ENCODE measurements around the gene TCAIM.
"Not testable (repeated sequence)": the region's sequence is repeated elsewhere in the genome, so short reads cannot be mapped to it uniquely, and the experiment has no call there.

Gene TCAIM

GRCh38 chr3:44416031-44417030 lies 77.8 kb downstream of the TCAIM start:
- DNase-seq (ENCODE audit: low read depth), result no peak

DNA sequence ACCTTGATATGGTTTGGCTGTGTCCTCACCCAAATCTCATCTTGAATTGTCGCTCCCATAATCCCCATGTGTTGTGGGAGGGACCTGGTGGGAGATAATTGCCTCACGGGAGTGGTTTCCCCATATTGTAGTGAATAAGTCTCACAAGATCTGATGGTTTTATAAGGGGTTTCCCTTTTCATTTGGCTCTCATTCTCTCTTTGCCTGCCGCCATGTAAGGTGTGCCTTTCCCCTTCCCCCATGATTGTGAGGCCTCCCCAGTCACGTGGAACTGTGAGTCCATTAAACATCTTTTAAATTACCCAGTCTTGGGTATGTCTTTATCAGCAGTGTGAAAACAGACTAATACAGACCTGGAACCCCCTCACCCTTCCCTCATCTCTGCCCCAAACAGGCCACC lies 79.6 kb downstream of the TCAIM start:
- DNase-seq (ENCODE audit: low read depth), result not testable (repeated sequence)

GRCh38 chr3:44418549-44418948 lies 80.0 kb downstream of the TCAIM start:
- no peak for DNase-seq (ENCODE audit: low read depth)

DNA sequence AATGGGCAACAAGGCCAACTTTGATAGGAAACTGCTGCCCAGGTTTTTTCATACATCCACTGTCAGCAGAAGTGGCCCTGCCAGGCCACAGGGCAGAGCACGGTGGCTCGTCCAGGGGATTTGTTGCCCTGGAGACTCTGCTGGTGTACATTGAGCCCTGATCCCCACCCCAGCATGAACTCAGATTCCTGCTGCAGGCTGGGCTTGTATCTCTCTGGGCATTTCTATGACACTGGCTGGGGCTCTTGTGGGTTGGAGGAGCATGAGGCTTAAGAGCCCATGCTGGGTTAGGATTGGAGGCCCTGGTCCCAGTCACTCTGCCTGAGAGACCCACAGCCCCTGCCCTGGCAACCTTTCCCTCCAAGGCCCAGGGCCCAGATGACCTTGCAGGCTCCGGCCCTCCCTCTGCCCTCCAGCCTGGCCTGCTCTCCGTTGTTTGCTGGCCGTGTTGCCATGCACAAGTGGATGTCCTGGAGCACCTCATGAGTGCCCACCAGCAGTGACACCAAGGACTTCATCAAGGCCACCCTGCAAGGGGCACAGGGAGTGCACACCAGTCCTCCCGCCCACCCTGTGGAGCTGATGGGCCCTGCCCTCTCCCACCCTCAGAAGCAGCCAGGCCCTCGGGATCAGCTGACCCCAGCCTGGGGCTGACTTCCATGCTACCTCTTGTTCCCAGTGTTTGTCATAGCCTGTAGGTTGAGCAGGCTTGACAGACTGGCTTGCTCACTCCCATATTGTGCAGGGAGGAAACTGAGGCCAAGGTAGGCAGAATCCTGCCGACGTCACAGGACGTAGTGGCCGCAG lies 80.8 kb downstream of the TCAIM start:
- DNase-seq (ENCODE audit: low read depth), result no peak

DNA sequence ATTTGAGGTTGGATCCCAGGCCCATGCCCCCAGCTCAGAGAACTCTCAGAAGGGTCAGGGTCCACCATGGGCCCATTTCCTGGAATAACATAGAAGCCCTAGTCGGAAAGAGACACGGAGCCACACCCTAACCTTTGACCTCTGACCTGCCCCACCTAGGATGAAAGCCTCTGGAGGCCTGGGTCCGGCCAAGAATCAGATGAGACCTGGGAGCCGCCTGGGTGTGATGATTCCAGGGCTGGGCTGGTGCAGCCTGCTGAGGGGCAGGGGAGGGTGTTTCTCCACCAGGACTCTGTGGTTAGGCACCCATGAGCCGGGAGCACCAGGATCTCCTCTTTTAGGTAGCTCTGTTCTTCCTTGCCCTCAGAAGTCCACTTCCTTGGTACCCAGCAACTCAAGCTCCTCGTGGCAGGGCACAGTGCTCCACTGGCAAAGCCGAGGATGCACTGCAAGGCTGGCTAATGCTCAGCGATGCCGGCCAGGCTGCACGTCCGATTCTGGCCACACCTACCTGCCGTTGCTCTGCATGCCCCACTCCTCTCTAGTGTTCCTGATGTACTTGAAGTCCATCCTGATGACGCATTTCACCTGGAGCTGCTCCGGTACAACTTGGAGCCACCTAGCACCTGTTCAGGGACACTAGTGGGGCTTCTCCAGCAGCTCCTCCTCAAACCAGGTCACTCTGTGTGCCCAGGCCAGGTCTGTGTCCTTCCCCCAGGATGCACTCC lies 81.5 kb downstream of the TCAIM start:
- DNase-seq (ENCODE audit: low read depth), result no peak

GRCh38 chr3:44420676-44421075 lies 82.1 kb downstream of the TCAIM start:
- no peak for DNase-seq (ENCODE audit: low read depth)

- no peak for DNase-seq (ENCODE audit: low read depth)
These were observed 82.7 kb downstream of the TCAIM start for GRCh38 chr3:44421280-44421679.

GRCh38 chr3:44424758-44425157 lies 86.2 kb downstream of the TCAIM start:
- DNase-seq (ENCODE audit: low read depth), result no peak

- no peak for DNase-seq (ENCODE audit: low read depth)
These were observed 89.1 kb downstream of the TCAIM start for GRCh38 chr3:44427683-44428082.

GRCh38 chr3:44428910-44429309 lies 90.3 kb downstream of the TCAIM start:
- no peak for DNase-seq (ENCODE audit: low read depth)

GRCh38 chr3:44429459-44429858 lies 90.9 kb downstream of the TCAIM start:
- DNase-seq (ENCODE audit: low read depth), result no peak

DNA sequence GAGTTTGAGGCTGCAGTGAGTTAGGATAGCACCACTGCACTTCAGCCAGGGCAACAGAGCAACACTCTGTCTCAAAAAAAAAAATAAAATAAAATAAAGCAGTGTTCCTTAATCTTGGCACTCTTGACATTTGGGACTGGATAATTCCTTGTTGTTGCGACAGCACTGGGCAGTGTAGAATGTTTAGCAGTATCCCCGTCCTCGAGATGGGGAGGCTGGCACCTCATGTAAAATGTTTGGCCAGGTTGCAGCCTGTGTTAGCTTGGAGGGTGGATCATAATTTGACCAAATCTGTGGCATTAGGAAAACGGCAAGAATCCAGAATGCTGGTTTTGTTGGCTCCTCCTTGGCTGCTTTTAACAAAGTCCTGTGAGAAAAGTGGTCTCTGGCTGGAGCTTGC lies 91.9 kb downstream of the TCAIM start:
- no peak for DNase-seq (ENCODE audit: low read depth)

GRCh38 chr3:44434834-44435510 lies 96.4 kb downstream of the TCAIM start:
- no peak for DNase-seq (ENCODE audit: low read depth)

DNA sequence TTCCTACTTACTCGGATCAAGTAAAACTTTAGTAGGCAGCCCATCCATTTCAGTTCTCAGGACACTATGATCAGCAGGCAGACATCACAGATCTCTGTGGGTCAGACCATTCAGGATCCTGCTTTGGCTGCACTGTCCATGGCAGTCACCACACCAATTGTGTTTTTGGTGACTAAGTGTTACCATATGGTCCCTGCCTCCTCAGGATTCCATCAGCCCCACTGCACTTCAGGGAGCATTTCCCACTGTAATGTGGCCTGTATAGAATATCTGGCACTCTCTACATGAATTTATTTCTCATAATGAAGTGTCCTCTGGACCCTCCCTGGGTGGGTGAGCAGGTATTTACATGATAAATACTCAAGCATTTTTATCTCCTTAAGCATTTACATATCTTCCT lies 97.6 kb downstream of the TCAIM start:
- no peak for DNase-seq (ENCODE audit: low read depth)

GRCh38 chr3:44437800-44438199 lies 99.2 kb downstream of the TCAIM start:
- DNase-seq (ENCODE audit: low read depth), result no peak

GRCh38 chr3:44439499-44440295 lies 101.1 kb downstream of the TCAIM start:
- DNase-seq (ENCODE audit: low read depth), result peak; percentile 100

GRCh38 chr3:44442596-44443309 lies 104.2 kb downstream of the TCAIM start:
- no peak for DNase-seq (ENCODE audit: low read depth)

DNA sequence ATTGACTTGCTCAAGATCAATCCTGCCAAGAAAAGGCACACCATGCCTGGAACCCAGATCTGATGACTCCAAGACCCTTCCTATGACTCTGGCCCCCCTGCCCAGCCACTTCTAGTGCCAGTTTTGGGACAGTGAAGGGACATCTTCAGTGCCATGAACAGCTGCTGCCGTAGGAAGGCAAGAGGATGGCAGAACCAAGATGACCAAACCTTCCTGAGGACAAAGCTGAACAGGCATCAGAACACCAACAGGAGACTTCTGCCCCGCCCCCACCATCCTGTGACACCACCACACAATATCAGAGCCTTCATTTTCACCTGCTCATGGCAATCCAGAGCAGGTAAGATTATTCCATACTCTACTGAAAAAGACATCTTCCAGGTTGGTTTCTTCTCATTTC lies 105.9 kb downstream of the TCAIM start:
- no peak for DNase-seq (ENCODE audit: low read depth)

GRCh38 chr3:44444896-44445691 lies 106.5 kb downstream of the TCAIM start:
- DNase-seq (ENCODE audit: low read depth), result no peak
